K562 (cell line): ENCODE results near the gene U2SURP. TPM values are rescaled to one million over a fixed set of nuclear protein-coding genes. Genes with fewer than 3 reads are reported as not detected.

ENCODE experiments used
- ARID1B ChIP-seq: fragments of 450-650 bp; IDR thresholded peaks from 2 replicates; pipeline ENCODE4 v1.6.1; 2016; ENCODE audit warnings: antibody characterized with exemption, mild to moderate bottlenecking, inconsistent platforms
- CBX1 ChIP-seq: sonication (generic); IDR thresholded peaks from 2 replicates; pipeline ENCODE4 v1.6.1; 2016; ENCODE audit warnings: antibody characterized with exemption, low read depth, mild to moderate bottlenecking
- CC2D1A ChIP-seq: fragments of 450-650 bp; IDR thresholded peaks from 2 replicates; pipeline ENCODE4 v1.6.1; 2017; ENCODE audit warnings: mild to moderate bottlenecking
- CCNT2 ChIP-seq: IDR thresholded peaks from 2 replicates; pipeline ENCODE4 v1.6.1; 2011; ENCODE audit warnings: borderline replicate concordance, low read depth, mild to moderate bottlenecking, moderate library complexity, mixed read lengths, low read length; ENCODE audit not compliant: insufficient read length; ENCODE audit errors: extremely low read depth
- CHD1 ChIP-seq: fragments of 200-600 bp; sonication (generic); IDR thresholded peaks from one replicate; pipeline ENCODE4 v1.6.1; 2012; ENCODE audit warnings: mild to moderate bottlenecking, moderate library complexity, low read length, inconsistent platforms
- DLX4 ChIP-seq: fragments of 250-450 bp; sonication (Bioruptor Pico); IDR thresholded peaks from 2 replicates; pipeline ENCODE4 v1.6.1; 2021; ENCODE audit warnings: mild to moderate bottlenecking
- DNMT1 ChIP-seq: fragments of 450-650 bp; IDR thresholded peaks from 2 replicates; pipeline ENCODE4 v1.6.1; 2016; ENCODE audit warnings: antibody characterized with exemption, mild to moderate bottlenecking
- ELF4 ChIP-seq: fragments of 450-650 bp; formaldehyde crosslinking; IDR thresholded peaks from 2 replicates; pipeline ENCODE4 v1.4.0; 2022; ENCODE audit warnings: missing genetic modification characterization
- FOS ChIP-seq: IDR thresholded peaks from 3 replicates; pipeline ENCODE4 v1.6.1; 2011; ENCODE audit not compliant: insufficient read length; ENCODE audit errors: extremely low read depth
- GABPA ChIP-seq: fragments of 200-800 bp; sonication (Bioruptor generic); conservative IDR thresholded peaks from 2 replicates; pipeline ENCODE4 v1.6.1; 2016; ENCODE audit warnings: low read depth, missing genetic modification characterization, missing compliant biosample characterization
- KLF6 ChIP-seq: fragments of 250-450 bp; sonication (Bioruptor Pico); IDR thresholded peaks from 2 replicates; pipeline ENCODE4 v1.4.0; 2020; ENCODE audit warnings: mild to moderate bottlenecking, moderate library complexity, borderline replicate concordance
- LCOR ChIP-seq: sonication (generic); formaldehyde crosslinking; IDR thresholded peaks from 2 replicates; pipeline ENCODE4 v1.8.0; 2022; ENCODE audit warnings: mild to moderate bottlenecking, missing genetic modification reagents
- POLR3A ChIP-seq: IDR thresholded peaks from 2 replicates; pipeline ENCODE4 v1.6.1; 2011; ENCODE audit warnings: borderline replicate concordance, mild to moderate bottlenecking, moderate library complexity; ENCODE audit not compliant: insufficient read length, insufficient read depth; ENCODE audit errors: extremely low read depth
- POLR3G ChIP-seq: IDR thresholded peaks from 2 replicates; pipeline ENCODE4 v1.6.1; 2011; ENCODE audit not compliant: insufficient read length, insufficient replicate concordance; ENCODE audit errors: extremely low read depth
- PRMT5 ChIP-seq: sonication (generic); formaldehyde crosslinking; IDR thresholded peaks from 2 replicates; pipeline ENCODE4 v1.5.0; 2020; ENCODE audit warnings: missing genetic modification reagents
- RBM22 ChIP-seq: fragments of 200-400 bp; formaldehyde crosslinking; IDR thresholded peaks from 2 replicates; pipeline ENCODE4 v1.6.1; 2018; ENCODE audit warnings: low read length, low read depth; ENCODE audit not compliant: poor library complexity, severe bottlenecking
- SMAD1 ChIP-seq: fragments of 150-350 bp; IDR thresholded peaks from 2 replicates; pipeline ENCODE4 v1.6.1; 2014; ENCODE audit warnings: low read length, low read depth; ENCODE audit not compliant: partially characterized antibody
- SMARCB1 ChIP-seq: IDR thresholded peaks from 2 replicates; pipeline ENCODE4 v1.6.1; 2011; ENCODE audit warnings: improper control_type of control experiment, low read depth; ENCODE audit not compliant: insufficient read length
- TAF7 ChIP-seq: fragments of 450-650 bp; IDR thresholded peaks from 2 replicates; pipeline ENCODE4 v1.6.1; 2016; ENCODE audit warnings: missing genetic modification characterization, missing compliant biosample characterization
- TCFL5 ChIP-seq: fragments of 250-450 bp; sonication (Bioruptor Pico); conservative IDR thresholded peaks from 2 replicates; pipeline ENCODE4 v1.6.1; 2021; ENCODE audit warnings: mild to moderate bottlenecking, moderate library complexity, matching md5 sums
- U2AF1 ChIP-seq: fragments of 200-400 bp; formaldehyde crosslinking; optimal IDR thresholded peaks from 2 replicates; pipeline ENCODE3; 2017; ENCODE audit warnings: mild to moderate bottlenecking, low read depth, low read length, moderate library complexity
- ZC3H11A ChIP-seq: IDR thresholded peaks from 2 replicates; pipeline ENCODE4 v1.6.1; 2012; ENCODE audit warnings: low read depth, low read length, improper control_type of control experiment
- ZC3H4 ChIP-seq: sonication (generic); formaldehyde crosslinking; IDR thresholded peaks from 2 replicates; pipeline ENCODE4 v1.9.0; 2021; ENCODE audit warnings: missing genetic modification reagents, borderline replicate concordance
- ZNF217 ChIP-seq: sonication (generic); formaldehyde crosslinking; IDR thresholded peaks from 2 replicates; pipeline ENCODE4 v1.8.0; 2022; ENCODE audit warnings: mild to moderate bottlenecking, missing genetic modification reagents
- ZNF586 ChIP-seq: fragments of 450-650 bp; formaldehyde crosslinking; conservative IDR thresholded peaks from 2 replicates; pipeline ENCODE4 v1.4.0; 2020; ENCODE audit warnings: mild to moderate bottlenecking, moderate library complexity
- polyA plus RNA-seq, 8 experiments: library from polyadenylated mRNA; depleted of rRNA in 4 of 8; stranded (reverse) in 5 of 8; unstranded in 3 of 8; fragments of >200 nt; fragmentation: Nextera tagmentation in 2 of 8; fragmentation: Illumina TruSeq in 1 of 8; extraction: Ambion mirVana in 2 of 8; extraction: Trizol in 1 of 8; gene quantifications; 2 replicates each; pipeline versions ENCODE4 v1.2.1 to v1.2.3, GENCODE V29; 2011 to 2014; ENCODE audit warnings: inconsistent platforms in 1 of 8, missing spikeins in 1 of 8
- total RNA-seq, 7 experiments: library from RNA; depleted of rRNA in 6 of 7; stranded (reverse); fragments of >200 nt in 6 of 7; fragmentation: Illumina TruSeq in 2 of 7; extraction: Trizol in 2 of 7; gene quantifications; 2 replicates each; pipeline versions ENCODE4 v1.2.1 to v1.2.3, GENCODE V29; 2011 to 2021; ENCODE audit warnings: low replicate concordance in 1 of 7
- TF ChIP-seq, protein P1 (sequence below): fragments of 450-650 bp; IDR thresholded peaks from 2 replicates; pipeline ENCODE4 v1.6.1; 2017; ENCODE audit warnings: mild to moderate bottlenecking, moderate library complexity
- TF ChIP-seq, protein P2 (sequence below): fragments of 250-450 bp; sonication (Bioruptor Pico); IDR thresholded peaks from 2 replicates; pipeline ENCODE4 v1.4.0; 2020; ENCODE audit warnings: mild to moderate bottlenecking

Gene U2SURP
- total and polyA plus RNA-seq, 9 of the 15 experiments (the other 6 are each of a cell fraction or from before 2014, with no cell fraction given) = 128 to 322 (median 191) TPM

- TF ChIP-seq PRMT5 (CRISPR knock-in tag) (no peak), TAF7 (peak; percentile 75; the same call in 1 of the 2 replicates), GABPA (tag) (peak; percentile 95), ELF4 (CRISPR knock-in tag) (no peak), KLF6 (CRISPR knock-in tag) (peak; percentile 35; the same call in 1 of the 2 replicates), LCOR (CRISPR knock-in tag) (peak; percentile 82), ZC3H11A (peak; percentile 69; the same call in 1 of the 2 replicates), SMARCB1 (no peak), CCNT2 (no peak), ZC3H4 (no peak), POLR3G (no peak), CC2D1A (no peak), SMAD1 (peak; percentile 67), ZNF586 (CRISPR knock-in tag) (no peak), ARID1B (peak; percentile 52; the same call in 1 of the 2 replicates), DNMT1 (no peak), ZNF217 (no peak), U2AF1 (no peak), CBX1 (no peak), POLR3A (no peak), DLX4 (no peak), CHD1 (no peak), RBM22 (no peak), TCFL5 (no peak), FOS (no peak)
- TF ChIP-seq, protein P1, sequence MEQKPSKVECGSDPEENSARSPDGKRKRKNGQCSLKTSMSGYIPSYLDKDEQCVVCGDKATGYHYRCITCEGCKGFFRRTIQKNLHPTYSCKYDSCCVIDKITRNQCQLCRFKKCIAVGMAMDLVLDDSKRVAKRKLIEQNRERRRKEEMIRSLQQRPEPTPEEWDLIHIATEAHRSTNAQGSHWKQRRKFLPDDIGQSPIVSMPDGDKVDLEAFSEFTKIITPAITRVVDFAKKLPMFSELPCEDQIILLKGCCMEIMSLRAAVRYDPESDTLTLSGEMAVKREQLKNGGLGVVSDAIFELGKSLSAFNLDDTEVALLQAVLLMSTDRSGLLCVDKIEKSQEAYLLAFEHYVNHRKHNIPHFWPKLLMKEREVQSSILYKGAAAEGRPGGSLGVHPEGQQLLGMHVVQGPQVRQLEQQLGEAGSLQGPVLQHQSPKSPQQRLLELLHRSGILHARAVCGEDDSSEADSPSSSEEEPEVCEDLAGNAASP = no peak
- TF ChIP-seq, protein P2, sequence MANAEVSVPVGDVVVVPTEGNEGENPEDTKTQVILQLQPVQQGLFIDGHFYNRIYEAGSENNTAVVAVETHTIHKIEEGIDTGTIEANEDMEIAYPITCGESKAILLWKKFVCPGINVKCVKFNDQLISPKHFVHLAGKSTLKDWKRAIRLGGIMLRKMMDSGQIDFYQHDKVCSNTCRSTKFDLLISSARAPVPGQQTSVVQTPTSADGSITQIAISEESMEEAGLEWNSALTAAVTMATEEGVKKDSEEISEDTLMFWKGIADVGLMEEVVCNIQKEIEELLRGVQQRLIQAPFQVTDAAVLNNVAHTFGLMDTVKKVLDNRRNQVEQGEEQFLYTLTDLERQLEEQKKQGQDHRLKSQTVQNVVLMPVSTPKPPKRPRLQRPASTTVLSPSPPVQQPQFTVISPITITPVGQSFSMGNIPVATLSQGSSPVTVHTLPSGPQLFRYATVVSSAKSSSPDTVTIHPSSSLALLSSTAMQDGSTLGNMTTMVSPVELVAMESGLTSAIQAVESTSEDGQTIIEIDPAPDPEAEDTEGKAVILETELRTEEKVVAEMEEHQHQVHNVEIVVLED (CRISPR knock-in tag) = peak; percentile 58; the same call in 1 of the 2 replicates
Observed at GRCh38 chr3:143001369-143002082, at the start of gene U2SURP (continued).
